IMR-90 (cell line): ENCODE data around the gene ARHGAP35. TPM values are rescaled to one million over a fixed set of nuclear protein-coding genes. Genes with fewer than 3 reads are reported as not detected.

ENCODE experiments used
- ATAC-seq: fragments of 200-7000 bp; cut with Tn5 transposase; 2 replicates; pipeline ENCODE4 v1.9.1; 2020; ENCODE audit warnings: low read depth, mild to moderate bottlenecking, moderate library complexity
- BruUV-seq: library from RNA; stranded (reverse); fragments of 400-500 nt; replicated peaks from 2 replicates; lab custom pipeline; 2021; lab: Mats Ljungman, UMichigan
- CTCF ChIA-PET: fragments of 300-600 bp; formaldehyde crosslinking; extraction: SDS; loops from one replicate; lab custom pipeline; 2021; ENCODE audit warnings: antibody characterized with exemption; lab: Yijun Ruan, JAX
- POLR2A ChIA-PET: fragments of 300-600 bp; sonication (Branson Sonifier 250); formaldehyde crosslinking; loops from one replicate; lab custom pipeline; 2022; ENCODE audit warnings: antibody characterized with exemption; ENCODE audit not compliant: unreplicated experiment; lab: Charles Lee
- DNase-seq: peaks from one replicate; pipeline ENCODE4 v3.0.0; 2013
- H2AFZ ChIP-seq: replicated peaks from 2 replicates; pipeline ENCODE3; 2013; ENCODE audit warnings: low read length, mild to moderate bottlenecking; ENCODE audit not compliant: poor library complexity
- H2AK5ac ChIP-seq: 2 replicates; pipeline ENCODE4 v1.6.1; 2013; ENCODE audit warnings: low read depth, low read length, inconsistent platforms
- H2AK9ac ChIP-seq: replicated peaks from 2 replicates; pipeline ENCODE3; 2013; ENCODE audit warnings: mild to moderate bottlenecking, low read depth, low read length, moderate library complexity; ENCODE audit not compliant: poor library complexity
- H2BK120ac ChIP-seq: 2 replicates; pipeline ENCODE4 v1.6.1; 2013; ENCODE audit warnings: low read depth, low read length, inconsistent platforms
- H2BK15ac ChIP-seq: 3 replicates; pipeline ENCODE4 v1.6.1; 2013; ENCODE audit warnings: low read depth, low read length, inconsistent platforms
- H2BK20ac ChIP-seq: 2 replicates; pipeline ENCODE4 v1.6.1; 2013; ENCODE audit warnings: low read depth, mild to moderate bottlenecking, inconsistent platforms, low read length, moderate library complexity
- H2BK5ac ChIP-seq: 2 replicates; pipeline ENCODE4 v1.6.1; 2013; ENCODE audit warnings: mild to moderate bottlenecking, low read depth, low read length, inconsistent platforms; ENCODE audit not compliant: poor library complexity, severe bottlenecking
- H3K14ac ChIP-seq: replicated peaks from 2 replicates; pipeline ENCODE4 v1.6.1; 2013; ENCODE audit warnings: low read depth, low read length, inconsistent platforms
- H3K18ac ChIP-seq: 2 replicates; pipeline ENCODE4 v1.6.1; 2013; ENCODE audit warnings: low read depth, low read length, control low read depth
- H3K23ac ChIP-seq: 2 replicates; pipeline ENCODE4 v1.6.1; 2013; ENCODE audit warnings: low read depth, low read length, inconsistent platforms
- H3K27ac ChIP-seq: 2 replicates; pipeline ENCODE4 v1.5.1; 2013; ENCODE audit warnings: mild to moderate bottlenecking, control low read depth, low read length; ENCODE audit not compliant: insufficient read depth
- H3K27me3 ChIP-seq: 2 replicates; pipeline ENCODE4 v1.6.1; 2013; ENCODE audit warnings: low read length; ENCODE audit not compliant: control insufficient read depth, insufficient read depth
- H3K36me3 ChIP-seq: 2 replicates; pipeline ENCODE4 v1.6.1; 2013; ENCODE audit warnings: low read length, mixed read lengths; ENCODE audit not compliant: control insufficient read depth, insufficient read depth
- H3K4ac ChIP-seq: 2 replicates; pipeline ENCODE4 v1.6.1; 2013; ENCODE audit warnings: low read depth, low read length, inconsistent platforms
- H3K4me1 ChIP-seq: 2 replicates; pipeline ENCODE4 v1.6.1; 2013; ENCODE audit warnings: low read length, mixed read lengths; ENCODE audit not compliant: control insufficient read depth, insufficient read depth
- H3K4me2 ChIP-seq: 2 replicates; pipeline ENCODE4 v1.6.1; 2013; ENCODE audit warnings: low read depth, mild to moderate bottlenecking, control low read depth, low read length, moderate library complexity
- H3K4me3 ChIP-seq: 2 replicates; pipeline ENCODE4 v1.5.1; 2013; ENCODE audit warnings: low read depth, mild to moderate bottlenecking, control low read depth, low read length, moderate library complexity; ENCODE audit not compliant: insufficient read depth
- H3K56ac ChIP-seq: 2 replicates; pipeline ENCODE4 v1.6.1; 2013; ENCODE audit warnings: low read length, inconsistent platforms; ENCODE audit not compliant: insufficient read depth; ENCODE audit errors: extremely low read depth
- H3K79me1 ChIP-seq, 2 experiments: 2 replicates each; pipeline ENCODE4 v1.6.1; 2013; ENCODE audit warnings: low read length in 2 of 2, inconsistent platforms in 1 of 2, low read depth in 1 of 2
- H3K9ac ChIP-seq: 2 replicates; pipeline ENCODE4 v1.6.1; 2013; ENCODE audit warnings: low read depth, low read length, control low read depth
- H3K9me1 ChIP-seq: 2 replicates; pipeline ENCODE4 v1.6.1; 2013; ENCODE audit warnings: low read length, inconsistent platforms; ENCODE audit not compliant: insufficient read depth
- H3K9me3 ChIP-seq: 2 replicates; pipeline ENCODE4 v1.6.1; 2013; ENCODE audit warnings: low read length; ENCODE audit not compliant: control insufficient read depth, insufficient read depth
- H4K20me1 ChIP-seq: 2 replicates; pipeline ENCODE4 v1.6.1; 2013; ENCODE audit warnings: low read length, inconsistent platforms; ENCODE audit not compliant: insufficient read depth
- H4K5ac ChIP-seq: 2 replicates; pipeline ENCODE4 v1.6.1; 2013; ENCODE audit warnings: mild to moderate bottlenecking, low read depth, low read length, control low read depth
- H4K8ac ChIP-seq, 2 experiments: 2 replicates each; pipeline ENCODE4 v1.6.1; 2013; ENCODE audit warnings: low read depth in 2 of 2, low read length in 2 of 2, control low read depth in 1 of 2, inconsistent platforms in 1 of 2
- H4K91ac ChIP-seq: 2 replicates; pipeline ENCODE4 v1.6.1; 2013; ENCODE audit warnings: low read depth, low read length, inconsistent platforms; ENCODE audit not compliant: insufficient read depth
- CHD1 ChIP-seq: IDR thresholded peaks from 2 replicates; pipeline ENCODE4 v1.6.1; 2012; ENCODE audit warnings: low read depth, low read length, improper control_type of control experiment
- ELK1 ChIP-seq: fragments of 150-350 bp; IDR thresholded peaks from 2 replicates; pipeline ENCODE4 v1.6.1; 2016; ENCODE audit warnings: low read depth, mild to moderate bottlenecking, low read length, moderate library complexity, borderline replicate concordance
- FOS ChIP-seq: fragments of 150-350 bp; IDR thresholded peaks from 2 replicates; pipeline ENCODE4 v1.6.1; 2016; ENCODE audit warnings: low read depth, low read length
- RAD21 ChIP-seq: IDR thresholded peaks from 2 replicates; pipeline ENCODE4 v1.6.1; 2012; ENCODE audit warnings: low read length, improper control_type of control experiment
- SMC3 ChIP-seq: fragments of 150-350 bp; IDR thresholded peaks from 2 replicates; pipeline ENCODE4 v1.6.1; 2016; ENCODE audit warnings: low read depth, mild to moderate bottlenecking, antibody characterized with exemption, low read length, moderate library complexity
- WGBS, 2 experiments: methylation state at CpG; one replicate each; pipeline versions ENCODE4 v1.1.5 to v1.1.7; 2013; ENCODE audit warnings: missing lambda C conversion rate in 2 of 2; ENCODE audit not compliant: insufficient read length in 1 of 2; ENCODE audit errors: extremely low coverage in 2 of 2; 5-methylcytosine and 5-hydroxymethylcytosine counted together
- dilution Hi-C: fragments of 300-500 bp; cut with HindIII; formaldehyde crosslinking; loops from one replicate; pipeline ENCODE4 v1.14.3; 2018; ENCODE audit warnings: low sequenced_read_pairs; ENCODE audit not compliant: unreplicated experiment
- in situ Hi-C: fragments of 300-500 bp; cut with MboI; formaldehyde crosslinking; loops from 3 replicates; pipeline ENCODE4 v1.14.3; 2019; ENCODE audit warnings: low sequenced_read_pairs, inconsistent platforms, mixed read lengths
- intact Hi-C: fragments of 100-400 bp; cut with micrococcal nuclease; formaldehyde crosslinking; loops from 2 replicates; pipeline ENCODE4 v1.10.0; 2022
- polyA plus RNA-seq, 3 experiments: library from polyadenylated mRNA; depleted of rRNA; stranded (reverse); fragments of >200 nt; gene quantifications; 2 replicates each; pipeline ENCODE4 v1.2.3, GENCODE V29; 2012; ENCODE audit warnings: low replicate concordance in 1 of 3
- total RNA-seq: library from RNA; depleted of rRNA; stranded (reverse); fragments of >200 nt; gene quantifications from 2 replicates; pipeline ENCODE4 v1.2.3, GENCODE V29; 2012

ARHGAP35 gene
- total and polyA plus RNA-seq, 2 of the 4 experiments (the other 2 are of a cell fraction) = 16.4 to 29.0 TPM

GRCh38 chr19:46886546-46887239 lies 25.9 kb downstream of the ARHGAP35 start:
- dilution Hi-C loops (no loop called here), intact Hi-C loops (no loop called here), in situ Hi-C loops (no loop called here)
- no peak overlapping the region for H2AK9ac ChIP-seq
- H2AK5ac ChIP-seq = no peak overlapping the region
- no TSS peak for BruUV-seq
- H3K27me3 ChIP-seq = no peaks in the 10 kb centered on the region
- CTCF ChIA-PET = no interaction called here
- H3K4me1 ChIP-seq = peaks cover 4% of the 10 kb centered on the region
- H4K5ac ChIP-seq = no peak overlapping the region
- TF ChIP-seq RAD21 (no peak), FOS (no peak), SMC3 (no peak), ELK1 (no peak), CHD1 (no peak)
- peaks cover 9% of the 10 kb centered on the region for H3K9me1 ChIP-seq
- no peak overlapping the region for H3K4ac ChIP-seq
- H4K20me1 ChIP-seq = peaks cover 31% of the 10 kb centered on the region
- peaks cover 41 to 89% of the 10 kb centered on the region in 2 experiments for H3K79me1 ChIP-seq
- no peak overlapping the region for H3K23ac ChIP-seq
- H2BK5ac ChIP-seq = no peak overlapping the region
- H3K4me2 ChIP-seq = no peak overlapping the region
- peak; percentile 30 for DNase-seq
- no peak overlapping the region for H3K18ac ChIP-seq
- no peak overlapping the region for H4K8ac ChIP-seq
- POLR2A ChIA-PET = no interaction called here
- no peak overlapping the region for H2BK20ac ChIP-seq
- H3K56ac ChIP-seq = no peak overlapping the region
- H2BK15ac ChIP-seq = no peak overlapping the region
- no CpG with 5 or more reads among the region's 5 CpGs for WGBS, 2 experiments
- H3K9ac ChIP-seq = no peak overlapping the region
- no peak for ATAC-seq
- H3K14ac ChIP-seq = no peak overlapping the region
- no peak overlapping the region for H2BK120ac ChIP-seq
- H3K27ac ChIP-seq = no peak overlapping the region
- no peaks in the 10 kb centered on the region for H3K9me3 ChIP-seq
- no peak overlapping the region for H4K91ac ChIP-seq
- no peak overlapping the region for H3K4me3 ChIP-seq
- no peaks in the 10 kb centered on the region for H3K36me3 ChIP-seq
- no peak overlapping the region for H2AFZ ChIP-seq
